Endothelial cell of umbilical vein (primary cell): Measurements from ENCODE around the gene ARHGEF12.

Experiments used
- CTCF ChIP-seq, 2 donors: IDR thresholded peaks; 1 replicate in 1 of 2; 2 replicates in 1 of 2; pipeline ENCODE4 v1.5.1; 2011; ENCODE audit warnings: low read length in 2 of 2, mild to moderate bottlenecking in 2 of 2, moderate library complexity in 2 of 2, control low read depth in 1 of 2, inconsistent platforms in 1 of 2, low read depth in 1 of 2; ENCODE audit not compliant: insufficient read depth in 1 of 2; ENCODE audit errors: extremely low read depth in 1 of 2
- EZH2 ChIP-seq: IDR thresholded peaks from 2 replicates; pipeline ENCODE4 v1.6.1; 2012; ENCODE audit warnings: borderline replicate concordance, low read depth, mild to moderate bottlenecking, moderate library complexity, low read length, inconsistent platforms; ENCODE audit not compliant: severe bottlenecking
- FOS ChIP-seq: IDR thresholded peaks from 2 replicates; pipeline ENCODE4 v1.6.1; 2011; ENCODE audit warnings: mild to moderate bottlenecking, low read length, moderate library complexity, borderline replicate concordance; ENCODE audit not compliant: insufficient read depth
- JUN ChIP-seq: IDR thresholded peaks from 2 replicates; pipeline ENCODE4 v1.6.1; 2011; ENCODE audit warnings: borderline replicate concordance, low read depth; ENCODE audit not compliant: insufficient read length, insufficient read depth
- MYC ChIP-seq: IDR thresholded peaks from one replicate; pipeline ENCODE4 v1.6.1; 2011; ENCODE audit warnings: mild to moderate bottlenecking, low read depth, low read length
- POLR2A ChIP-seq: IDR thresholded peaks from 2 replicates; pipeline ENCODE4 v1.6.1; 2012; ENCODE audit warnings: low read depth, mild to moderate bottlenecking, control low read depth, low read length
- POLR2AphosphoS5 ChIP-seq: IDR thresholded peaks from 2 replicates; pipeline ENCODE4 v1.6.1; 2012; ENCODE audit warnings: low read depth, mild to moderate bottlenecking, control low read depth, low read length, moderate library complexity; ENCODE audit not compliant: insufficient read depth
- TF ChIP-seq, protein P1 (sequence below): IDR thresholded peaks from 2 replicates; pipeline ENCODE4 v1.6.1; 2011; ENCODE audit not compliant: insufficient read depth, insufficient read length

DNA sequence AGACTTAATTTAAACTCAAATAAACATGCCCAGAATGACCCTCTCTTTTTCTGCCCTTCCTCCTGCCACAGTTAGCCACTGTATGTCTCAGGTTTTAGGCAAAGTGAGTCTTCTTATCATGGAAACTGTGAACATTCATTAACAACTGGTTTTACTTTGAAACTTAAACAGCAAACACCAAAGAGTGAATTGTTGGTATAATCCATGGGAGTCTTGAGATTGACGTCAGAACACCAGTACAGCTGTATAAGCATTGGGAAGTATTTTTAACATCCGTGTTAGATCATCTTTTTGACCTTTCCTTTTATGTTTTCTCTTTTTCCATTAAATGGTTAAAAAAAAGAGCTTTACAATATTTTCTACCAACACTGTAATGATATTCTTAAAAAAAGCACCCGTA, 38.9 kb downstream of the ARHGEF12 start:
- TF ChIP-seq EZH2: no peak
- no peak for TF ChIP-seq CTCF (IDR thresholded peaks at IDR 0.05; ENCODE audit: extremely low read depth in 1 of 2, insufficient read depth in 1 of 2, low read depth in 1 of 2, low read length in 2 of 2)
- no peak for TF ChIP-seq JUN
- TF ChIP-seq POLR2A: no peak
- TF ChIP-seq POLR2AphosphoS5: no peak
- TF ChIP-seq, protein P1, sequence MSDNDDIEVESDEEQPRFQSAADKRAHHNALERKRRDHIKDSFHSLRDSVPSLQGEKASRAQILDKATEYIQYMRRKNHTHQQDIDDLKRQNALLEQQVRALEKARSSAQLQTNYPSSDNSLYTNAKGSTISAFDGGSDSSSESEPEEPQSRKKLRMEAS: no peak
- no peak for TF ChIP-seq MYC
- no peak for TF ChIP-seq FOS
